Measurements from ENCODE around the gene OR2M2.

DNA sequence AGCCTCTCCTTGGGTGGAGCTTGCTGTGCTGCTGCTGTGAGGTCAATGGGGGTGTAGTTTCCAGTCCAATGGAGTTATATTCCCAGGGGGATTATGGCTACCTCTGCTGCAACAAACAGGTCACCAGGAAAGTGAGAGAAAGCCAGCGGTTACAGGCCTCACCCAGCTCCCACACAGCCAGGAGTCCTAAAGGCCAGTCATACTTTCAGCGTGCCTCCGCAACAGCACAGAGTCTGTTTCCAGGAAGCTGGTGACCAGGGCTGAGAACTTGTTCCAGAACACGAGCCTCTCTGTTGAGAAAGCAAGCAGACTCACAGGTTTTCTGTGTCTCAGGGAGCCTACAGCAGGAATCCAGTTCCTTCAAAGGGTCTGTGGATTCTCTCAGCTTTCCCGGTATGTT lies 47.0 kb upstream of the OR2M2 start:
- TF ChIP-seq POLR2A (IDR thresholded peaks at IDR 0.05) = no peak
- TF ChIP-seq, protein P1, sequence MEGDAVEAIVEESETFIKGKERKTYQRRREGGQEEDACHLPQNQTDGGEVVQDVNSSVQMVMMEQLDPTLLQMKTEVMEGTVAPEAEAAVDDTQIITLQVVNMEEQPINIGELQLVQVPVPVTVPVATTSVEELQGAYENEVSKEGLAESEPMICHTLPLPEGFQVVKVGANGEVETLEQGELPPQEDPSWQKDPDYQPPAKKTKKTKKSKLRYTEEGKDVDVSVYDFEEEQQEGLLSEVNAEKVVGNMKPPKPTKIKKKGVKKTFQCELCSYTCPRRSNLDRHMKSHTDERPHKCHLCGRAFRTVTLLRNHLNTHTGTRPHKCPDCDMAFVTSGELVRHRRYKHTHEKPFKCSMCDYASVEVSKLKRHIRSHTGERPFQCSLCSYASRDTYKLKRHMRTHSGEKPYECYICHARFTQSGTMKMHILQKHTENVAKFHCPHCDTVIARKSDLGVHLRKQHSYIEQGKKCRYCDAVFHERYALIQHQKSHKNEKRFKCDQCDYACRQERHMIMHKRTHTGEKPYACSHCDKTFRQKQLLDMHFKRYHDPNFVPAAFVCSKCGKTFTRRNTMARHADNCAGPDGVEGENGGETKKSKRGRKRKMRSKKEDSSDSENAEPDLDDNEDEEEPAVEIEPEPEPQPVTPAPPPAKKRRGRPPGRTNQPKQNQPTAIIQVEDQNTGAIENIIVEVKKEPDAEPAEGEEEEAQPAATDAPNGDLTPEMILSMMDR (IDR thresholded peaks at IDR 0.05) = no peak

All from uterus (tissue), 2 donors.